ENCODE results near the gene KATNAL2. TPM values are rescaled to one million over a fixed set of nuclear protein-coding genes. Genes with fewer than 3 reads are reported as not detected.

The KATNAL2 gene
- total RNA-seq, 6 experiments from 2014 or later, result 0.38 to 0.92 (median 0.66) TPM

DNA sequence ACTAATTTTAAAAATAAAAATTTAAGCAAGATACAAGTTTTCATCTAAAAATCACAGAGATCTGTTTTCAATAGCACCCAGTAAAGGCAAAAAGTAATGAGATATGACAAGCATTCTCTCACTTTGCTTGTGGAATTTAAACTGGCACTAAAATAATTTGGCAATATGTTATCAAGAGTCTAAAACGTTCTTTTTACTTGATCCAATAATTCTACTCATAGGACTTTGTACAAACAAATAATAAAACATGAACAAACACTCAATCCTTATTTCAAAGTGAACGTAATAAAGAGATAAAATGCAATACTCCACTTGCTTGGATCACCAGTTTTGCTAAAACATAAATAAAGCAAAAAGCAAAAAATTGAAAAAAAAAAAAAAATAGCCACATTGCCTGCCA lies 30.5 kb upstream of the KATNAL2 start:
- Mint-ChIP-seq H3K36me3 (ENCODE audit: low read depth) (peaks cover 28% of the 10 kb centered on the region), H3K9me3 (peaks cover 14% of the 10 kb centered on the region), H3K27me3 (ENCODE audit: insufficient read depth) (no peaks in the 10 kb centered on the region; the same call in 1 of the 2 replicates), H3K4me3 (no peak overlapping the region), H3K4me1 (ENCODE audit: low read depth) (no peaks in the 10 kb centered on the region), H3K27ac (no peak overlapping the region)
- TF ChIP-seq CTCF (IDR thresholded peaks at IDR 0.05), result no peak
- DNase-seq, result no peak

DNA sequence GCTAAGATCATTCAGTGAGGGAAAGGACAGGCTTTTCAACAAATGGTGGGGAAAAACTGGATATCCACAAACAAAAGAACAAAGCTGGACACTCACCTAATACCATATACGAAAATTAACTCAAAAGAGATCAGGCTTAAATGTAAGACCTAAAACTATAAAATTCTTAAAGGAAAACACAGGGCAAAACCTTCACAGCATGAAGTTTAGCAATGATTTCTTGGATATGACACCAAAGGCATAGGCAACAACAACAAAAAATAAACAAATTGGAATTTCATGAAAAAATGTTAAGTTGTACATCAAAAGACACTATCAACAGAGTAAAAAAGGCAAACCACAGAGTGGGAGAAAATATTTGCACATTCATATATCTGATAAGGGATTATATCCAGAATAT lies 28.4 kb upstream of the KATNAL2 start:
- H3K36me3 Mint-ChIP-seq (ENCODE audit: low read depth), result peaks cover 28% of the 10 kb centered on the region
- DNase-seq, result no peak
- no peaks in the 10 kb centered on the region; the same call in 1 of the 2 replicates for H3K27me3 Mint-ChIP-seq (ENCODE audit: insufficient read depth)
- peaks cover 14% of the 10 kb centered on the region for H3K9me3 Mint-ChIP-seq
- no peak for TF ChIP-seq CTCF (IDR thresholded peaks at IDR 0.05)
- H3K4me3 Mint-ChIP-seq, result no peak overlapping the region
- H3K27ac Mint-ChIP-seq, result no peak overlapping the region
- no peaks in the 10 kb centered on the region for H3K4me1 Mint-ChIP-seq (ENCODE audit: low read depth)

DNA sequence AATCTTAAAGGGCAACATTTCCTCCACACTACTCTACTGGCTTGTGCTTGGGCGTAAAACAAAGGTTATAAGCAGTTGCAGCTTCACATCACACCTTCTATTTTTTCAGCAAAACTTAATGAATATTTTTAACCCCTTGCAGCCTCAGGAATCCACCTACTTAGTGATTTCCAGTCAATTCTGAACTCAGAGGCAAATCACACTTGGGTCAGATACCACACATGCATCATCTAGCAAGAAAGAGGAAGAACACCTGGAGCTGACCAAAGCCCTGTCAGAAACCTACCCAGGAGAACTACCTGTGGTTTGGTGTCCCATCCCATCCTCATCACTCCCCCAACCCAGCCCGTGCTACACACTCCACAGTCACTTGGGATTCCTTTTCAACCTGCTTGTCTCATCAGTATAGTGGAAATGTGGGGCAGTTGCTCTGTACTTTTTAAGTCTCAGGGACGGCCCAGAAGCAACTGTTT lies 25.6 kb upstream of the KATNAL2 start:
- TF ChIP-seq CTCF (IDR thresholded peaks at IDR 0.05), result no peak
- Mint-ChIP-seq H3K9me3 (peaks cover 14% of the 10 kb centered on the region), H3K27me3 (ENCODE audit: insufficient read depth) (no peaks in the 10 kb centered on the region; the same call in 1 of the 2 replicates), H3K4me1 (ENCODE audit: low read depth) (no peaks in the 10 kb centered on the region), H3K36me3 (ENCODE audit: low read depth) (peaks cover 28% of the 10 kb centered on the region), H3K4me3 (no peak overlapping the region), H3K27ac (no peak overlapping the region)
- no peak for DNase-seq

- no peak overlapping the region for H3K4me3 Mint-ChIP-seq
- no peaks in the 10 kb centered on the region; the same call in 1 of the 2 replicates for H3K27me3 Mint-ChIP-seq (ENCODE audit: insufficient read depth)
- TF ChIP-seq CTCF (IDR thresholded peaks at IDR 0.05), result no peak
- peaks cover 28% of the 10 kb centered on the region for H3K36me3 Mint-ChIP-seq (ENCODE audit: low read depth)
- H3K9me3 Mint-ChIP-seq, result peaks cover 14% of the 10 kb centered on the region
- H3K4me1 Mint-ChIP-seq (ENCODE audit: low read depth), result no peaks in the 10 kb centered on the region
- no peak for DNase-seq
- no peak overlapping the region for H3K27ac Mint-ChIP-seq
Observed at GRCh38 chr18:46892842-46893241, 24.6 kb upstream of the KATNAL2 start.

- no peak overlapping the region for H3K27ac Mint-ChIP-seq
- H3K4me3 Mint-ChIP-seq, result no peak overlapping the region
- no peaks in the 10 kb centered on the region for H3K4me1 Mint-ChIP-seq (ENCODE audit: low read depth)
- H3K9me3 Mint-ChIP-seq, result peaks cover 12% of the 10 kb centered on the region
- peaks cover 24% of the 10 kb centered on the region for H3K36me3 Mint-ChIP-seq (ENCODE audit: low read depth)
- no peak for TF ChIP-seq CTCF (IDR thresholded peaks at IDR 0.05)
- no peak for DNase-seq
- H3K27me3 Mint-ChIP-seq (ENCODE audit: insufficient read depth), result no peaks in the 10 kb centered on the region; the same call in 1 of the 2 replicates
Observed at GRCh38 chr18:46893360-46893759, 24.0 kb upstream of the KATNAL2 start.

GRCh38 chr18:46894124-46894523 lies 23.3 kb upstream of the KATNAL2 start:
- Mint-ChIP-seq H3K4me3 (no peak overlapping the region), H3K9me3 (peaks cover 4% of the 10 kb centered on the region), H3K27ac (no peak overlapping the region), H3K4me1 (ENCODE audit: low read depth) (no peaks in the 10 kb centered on the region), H3K36me3 (ENCODE audit: low read depth) (peaks cover 17% of the 10 kb centered on the region), H3K27me3 (ENCODE audit: insufficient read depth) (no peaks in the 10 kb centered on the region; the same call in 1 of the 2 replicates)
- DNase-seq, result no peak
- no peak for TF ChIP-seq CTCF (IDR thresholded peaks at IDR 0.05)
